Left ventricle myocardium inferior (tissue), 1 donor: Measurements from ENCODE around the gene RNF182. TPM values are rescaled to one million over a fixed set of nuclear protein-coding genes. Genes with fewer than 3 reads are reported as not detected.

Experiments
- DNase-seq: peaks from one replicate; pipeline ENCODE4 v3.0.0-alpha.2; 2020
- H3K27ac ChIP-seq: fragments of 200-600 bp; replicated peaks from 2 replicates; pipeline ENCODE4 v1.8.0; 2021
- H3K27me3 ChIP-seq: fragments of 200-600 bp; 2 replicates; pipeline ENCODE4 v1.8.0; 2021; ENCODE audit warnings: low read depth
- H3K36me3 ChIP-seq: fragments of 200-600 bp; 2 replicates; pipeline ENCODE4 v1.8.0; 2021
- H3K4me1 ChIP-seq: fragments of 200-600 bp; 2 replicates; pipeline ENCODE4 v1.8.0; 2021
- H3K4me3 ChIP-seq: fragments of 200-600 bp; 2 replicates; pipeline ENCODE4 v1.8.0; 2021; ENCODE audit warnings: mild to moderate bottlenecking, moderate library complexity
- H3K9me3 ChIP-seq: fragments of 200-600 bp; replicated peaks from 2 replicates; pipeline ENCODE4 v1.8.0; 2021
- CTCF ChIP-seq: fragments of 200-600 bp; IDR thresholded peaks from 2 replicates; pipeline ENCODE4 v1.8.0; 2021; ENCODE audit warnings: antibody characterized with exemption, mild to moderate bottlenecking, borderline replicate concordance
- intact Hi-C: fragments of 100-400 bp; cut with micrococcal nuclease; formaldehyde crosslinking; loops from one replicate; pipeline ENCODE4 v1.11.0; 2022
- total RNA-seq: library from RNA; stranded (reverse); fragmentation: NEBNext Ultra II Directional; extraction: Animal tissue kit (Norgen Biotek cat#: 25700); gene quantifications from one replicate; pipeline ENCODE4 v1.2.1, GENCODE V29; 2021
- donor health status: DM: no; HTN: yes; CAD: no; lungs with severe emphysema.

The RNF182 gene
- total RNA-seq, 1 donor from 2014 or later, result not detected

- Histone ChIP-seq H3K27me3 (peaks cover 52% of the 10 kb centered on the region), H3K4me1 (no peaks in the 10 kb centered on the region), H3K27ac (no peak overlapping the region), H3K9me3 (no peaks in the 10 kb centered on the region), H3K36me3 (no peaks in the 10 kb centered on the region), H3K4me3 (no peak overlapping the region)
- intact Hi-C loops, result loop anchor here (10.0 kb wide), 1 partner anchor 153 kb away; no protein-coding TSS in a partner anchor
- no peak for TF ChIP-seq CTCF
- no peak for DNase-seq
These were observed 13.4 kb upstream of the RNF182 start for GRCh38 chr6:13911337-13911736.

GRCh38 chr6:13913226-13914001 lies 11.3 kb upstream of the RNF182 start:
- Histone ChIP-seq H3K4me3 (no peak overlapping the region), H3K36me3 (no peaks in the 10 kb centered on the region), H3K27me3 (peaks cover 50% of the 10 kb centered on the region), H3K9me3 (no peaks in the 10 kb centered on the region), H3K4me1 (no peaks in the 10 kb centered on the region), H3K27ac (no peak overlapping the region)
- no peak for TF ChIP-seq CTCF
- intact Hi-C loops, result loop anchor here (10.0 kb wide), 1 partner anchor 151 kb away; no protein-coding TSS in a partner anchor
- DNase-seq, result no peak

GRCh38 chr6:13914351-13914750 lies 10.4 kb upstream of the RNF182 start:
- no peak for TF ChIP-seq CTCF
- intact Hi-C loops, result loop anchor here (10.0 kb wide), 1 partner anchor 150 kb away; no protein-coding TSS in a partner anchor
- no peak overlapping the region for H3K27ac ChIP-seq

GRCh38 chr6:13915561-13916229 lies 9.1 kb upstream of the RNF182 start:
- DNase-seq, result no peak
- no peak overlapping the region for H3K4me3 ChIP-seq
- H3K4me1 ChIP-seq, result no peaks in the 10 kb centered on the region
- peaks cover 63% of the 10 kb centered on the region for H3K27me3 ChIP-seq
- no peaks in the 10 kb centered on the region for H3K9me3 ChIP-seq
- H3K36me3 ChIP-seq, result no peaks in the 10 kb centered on the region
- no peak for TF ChIP-seq CTCF
- intact Hi-C loops, result loop anchor here (10.0 kb wide), 1 partner anchor 149 kb away; no protein-coding TSS in a partner anchor
- no peak overlapping the region for H3K27ac ChIP-seq

More at GRCh38 chr6:13914351-13914750, 10.4 kb upstream of the RNF182 start:
- H3K27me3 ChIP-seq, result peaks cover 54% of the 10 kb centered on the region
- no peaks in the 10 kb centered on the region for H3K9me3 ChIP-seq
- no peaks in the 10 kb centered on the region for H3K4me1 ChIP-seq
- H3K4me3 ChIP-seq, result no peak overlapping the region
- DNase-seq, result no peak
- no peaks in the 10 kb centered on the region for H3K36me3 ChIP-seq

- no peak overlapping the region for H3K27ac ChIP-seq
- H3K36me3 ChIP-seq, result no peaks in the 10 kb centered on the region
- TF ChIP-seq CTCF, result no peak
- no peak for DNase-seq
- H3K4me3 ChIP-seq, result no peak overlapping the region
- no peaks in the 10 kb centered on the region for H3K9me3 ChIP-seq
- no peaks in the 10 kb centered on the region for H3K4me1 ChIP-seq
- peaks cover 70% of the 10 kb centered on the region for H3K27me3 ChIP-seq
- intact Hi-C loops, result loop anchor here (10.0 kb wide), 1 partner anchor 148 kb away; no protein-coding TSS in a partner anchor
These were observed 8.4 kb upstream of the RNF182 start for GRCh38 chr6:13916230-13916944.
